WTC11 (cell line): ENCODE results near the gene SAFB. TPM values are rescaled to one million over a fixed set of nuclear protein-coding genes. Genes with fewer than 3 reads are reported as not detected.
A peak's percentile ranks its signal among the peaks of the same experiment; 100 is the strongest.

Experiments
- ATF1 ChIP-seq: sonication (generic); formaldehyde crosslinking; IDR thresholded peaks from 2 replicates; pipeline ENCODE4 v1.8.1; 2023; ENCODE audit warnings: mild to moderate bottlenecking, moderate library complexity, missing genetic modification reagents
- ESRRA ChIP-seq: sonication (generic); formaldehyde crosslinking; IDR thresholded peaks from 2 replicates; pipeline ENCODE4 v1.8.1; 2022; ENCODE audit warnings: mild to moderate bottlenecking, missing genetic modification reagents, borderline replicate concordance
- ETV6 ChIP-seq: sonication (generic); formaldehyde crosslinking; IDR thresholded peaks from 2 replicates; pipeline ENCODE4 v1.8.1; 2022; ENCODE audit warnings: mild to moderate bottlenecking, missing genetic modification reagents
- FOXJ3 ChIP-seq: sonication (generic); formaldehyde crosslinking; IDR thresholded peaks from 2 replicates; pipeline ENCODE4 v1.9.0; 2021; ENCODE audit warnings: missing genetic modification reagents, mild to moderate bottlenecking, borderline replicate concordance
- FOXK1 ChIP-seq: sonication (generic); formaldehyde crosslinking; IDR thresholded peaks from 2 replicates; pipeline ENCODE4 v1.8.0; 2022; ENCODE audit warnings: mild to moderate bottlenecking, moderate library complexity, missing genetic modification reagents
- GRHL2 ChIP-seq: fragments of 250-450 bp; sonication (Bioruptor Pico); IDR thresholded peaks from 2 replicates; pipeline ENCODE4 v1.8.0; 2022; ENCODE audit warnings: mild to moderate bottlenecking, moderate library complexity; ENCODE audit not compliant: insufficient replicate concordance, severe bottlenecking
- IRF2 ChIP-seq: sonication (generic); formaldehyde crosslinking; IDR thresholded peaks from 2 replicates; pipeline ENCODE4 v1.8.0; 2022; ENCODE audit warnings: low read depth, missing genetic modification reagents, borderline replicate concordance
- MYBL2 ChIP-seq: sonication (generic); formaldehyde crosslinking; IDR thresholded peaks from 2 replicates; pipeline ENCODE4 v1.8.1; 2023; ENCODE audit warnings: mild to moderate bottlenecking, moderate library complexity, missing genetic modification reagents
- NFE2L1 ChIP-seq: sonication (generic); formaldehyde crosslinking; IDR thresholded peaks from 2 replicates; pipeline ENCODE4 v1.8.1; 2023; ENCODE audit warnings: missing genetic modification reagents
- OVOL2 ChIP-seq: fragments of 250-450 bp; sonication (Bioruptor Pico); IDR thresholded peaks from 2 replicates; pipeline ENCODE4 v1.9.0; 2021; ENCODE audit warnings: mild to moderate bottlenecking, borderline replicate concordance
- TCF7 ChIP-seq: sonication (generic); formaldehyde crosslinking; IDR thresholded peaks from 2 replicates; pipeline ENCODE4 v1.8.0; 2022; ENCODE audit warnings: mild to moderate bottlenecking, low read depth, missing genetic modification reagents, moderate library complexity
- TEAD1 ChIP-seq: sonication (generic); formaldehyde crosslinking; IDR thresholded peaks from 2 replicates; pipeline ENCODE4 v1.8.0; 2022; ENCODE audit warnings: mild to moderate bottlenecking, missing genetic modification reagents
- TEAD4 ChIP-seq: sonication (generic); formaldehyde crosslinking; IDR thresholded peaks from 2 replicates; pipeline ENCODE4 v1.8.0; 2022; ENCODE audit warnings: mild to moderate bottlenecking, missing genetic modification reagents
- TP53 ChIP-seq: sonication (generic); formaldehyde crosslinking; IDR thresholded peaks from 2 replicates; pipeline ENCODE4 v1.8.1; 2023; ENCODE audit warnings: mild to moderate bottlenecking, missing genetic modification reagents
- total RNA-seq: library from RNA; stranded (reverse); gene quantifications from 3 replicates; pipeline ENCODE4 v1.2.3, GENCODE V29; 2021
- TF ChIP-seq, protein P1 (sequence below): sonication (generic); formaldehyde crosslinking; IDR thresholded peaks from 2 replicates; pipeline ENCODE4 v1.8.1; 2023; ENCODE audit warnings: mild to moderate bottlenecking, missing genetic modification reagents, moderate library complexity
- TF ChIP-seq, protein P2 (sequence below): sonication (generic); formaldehyde crosslinking; IDR thresholded peaks from 2 replicates; pipeline ENCODE4 v1.8.1; 2023; ENCODE audit warnings: mild to moderate bottlenecking, moderate library complexity, missing genetic modification reagents
- TF ChIP-seq, protein P3 (sequence below): sonication (generic); formaldehyde crosslinking; IDR thresholded peaks from 2 replicates; pipeline ENCODE4 v1.8.1; 2022; ENCODE audit warnings: mild to moderate bottlenecking, moderate library complexity, missing genetic modification reagents
- TF ChIP-seq, protein P4 (sequence below): fragments of 250-450 bp; sonication (Bioruptor Pico); IDR thresholded peaks from 2 replicates; pipeline ENCODE4 v1.9.0; 2021; ENCODE audit warnings: mild to moderate bottlenecking
- TF ChIP-seq, protein P5 (sequence below): fragments of 250-450 bp; sonication (Bioruptor Pico); IDR thresholded peaks from 2 replicates; pipeline ENCODE4 v1.8.0; 2021; ENCODE audit warnings: mild to moderate bottlenecking
- TF ChIP-seq, protein P6 (sequence below): sonication (generic); formaldehyde crosslinking; IDR thresholded peaks from 2 replicates; pipeline ENCODE4 v1.8.0; 2023; ENCODE audit warnings: missing genetic modification reagents, mild to moderate bottlenecking, borderline replicate concordance
- TF ChIP-seq, protein P7 (sequence below): sonication (generic); formaldehyde crosslinking; IDR thresholded peaks from 2 replicates; pipeline ENCODE4 v1.8.1; 2023; ENCODE audit warnings: mild to moderate bottlenecking, missing genetic modification reagents
- TF ChIP-seq, protein P8 (sequence below): sonication (generic); formaldehyde crosslinking; IDR thresholded peaks from 2 replicates; pipeline ENCODE4 v1.8.1; 2022; ENCODE audit warnings: low read depth, mild to moderate bottlenecking, moderate library complexity, missing genetic modification reagents, borderline replicate concordance

Gene SAFB
- total RNA-seq, 1 experiment from 2014 or later: 141 TPM

DNA sequence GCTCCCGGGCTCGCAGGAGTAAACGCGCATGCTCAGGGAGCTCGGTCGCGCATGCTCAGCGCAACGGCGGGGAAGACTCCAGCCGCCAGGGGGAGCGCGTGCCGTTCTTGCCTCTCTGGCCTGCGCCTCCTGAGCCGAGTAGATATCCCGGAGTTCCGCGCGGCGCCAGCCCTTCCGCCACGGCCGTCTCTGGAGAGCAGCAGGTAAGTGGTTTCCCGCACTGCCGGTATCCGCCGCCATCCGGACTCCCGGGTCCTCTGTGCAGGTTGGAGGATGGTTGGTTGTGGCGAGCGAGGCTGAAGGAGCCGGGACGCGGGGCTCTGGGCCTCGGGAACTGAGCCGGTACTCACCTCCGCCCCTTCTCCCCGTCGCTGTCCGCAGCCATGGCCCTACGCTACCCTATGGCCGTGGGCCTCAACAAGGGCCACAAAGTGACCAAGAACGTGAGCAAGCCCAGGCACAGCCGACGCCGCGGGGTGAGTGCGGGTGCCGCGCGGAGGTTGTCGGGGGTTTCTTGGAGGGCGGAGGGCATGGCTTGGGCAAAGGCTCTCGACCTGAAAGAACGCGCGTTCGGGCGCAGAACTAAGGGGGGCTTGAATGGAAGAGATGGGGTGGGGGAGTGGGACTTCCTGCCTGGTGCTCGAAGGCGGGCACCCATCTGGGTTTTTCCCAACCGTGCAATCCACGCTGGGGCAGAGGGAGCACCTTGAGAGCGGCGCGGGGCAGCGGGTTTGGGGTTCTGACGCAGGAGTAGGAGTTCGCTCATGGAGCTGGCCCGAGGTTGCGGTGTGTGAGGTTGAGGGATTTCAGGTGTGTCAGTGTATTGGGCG, 67.5 kb downstream of the SAFB start, which contains the start of gene RPL36 (continued):
- TF ChIP-seq ETV6 (peak; percentile 86), TEAD1 (CRISPR knock-in tag) (peak; percentile 82; the same call in 1 of the 2 replicates), OVOL2 (CRISPR knock-in tag) (no peak), NFE2L1 (CRISPR knock-in tag) (peak; percentile 61; the same call in 1 of the 2 replicates), TEAD4 (peak; percentile 61; the same call in 1 of the 2 replicates), MYBL2 (CRISPR knock-in tag) (peak; percentile 76; the same call in 1 of the 2 replicates), FOXJ3 (CRISPR knock-in tag) (no peak), GRHL2 (CRISPR knock-in tag) (no peak), TCF7 (CRISPR knock-in tag) (peak; percentile 74; the same call in 1 of the 2 replicates), ESRRA (CRISPR knock-in tag) (peak; percentile 48; the same call in 1 of the 2 replicates), TP53 (CRISPR knock-in tag) (0 out of 2 replicates have a peak, but pooled peaks have one; percentile 9), IRF2 (CRISPR knock-in tag) (peak; percentile 46; the same call in 1 of the 2 replicates), ATF1 (CRISPR knock-in tag) (peak; percentile 66; the same call in 1 of the 2 replicates), FOXK1 (CRISPR knock-in tag) (peak; percentile 70; the same call in 1 of the 2 replicates)
- TF ChIP-seq, protein P1, sequence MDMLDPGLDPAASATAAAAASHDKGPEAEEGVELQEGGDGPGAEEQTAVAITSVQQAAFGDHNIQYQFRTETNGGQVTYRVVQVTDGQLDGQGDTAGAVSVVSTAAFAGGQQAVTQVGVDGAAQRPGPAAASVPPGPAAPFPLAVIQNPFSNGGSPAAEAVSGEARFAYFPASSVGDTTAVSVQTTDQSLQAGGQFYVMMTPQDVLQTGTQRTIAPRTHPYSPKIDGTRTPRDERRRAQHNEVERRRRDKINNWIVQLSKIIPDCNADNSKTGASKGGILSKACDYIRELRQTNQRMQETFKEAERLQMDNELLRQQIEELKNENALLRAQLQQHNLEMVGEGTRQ (CRISPR knock-in tag): 0 out of 2 replicates have a peak, but pooled peaks have one; percentile 26
- TF ChIP-seq, protein P2, sequence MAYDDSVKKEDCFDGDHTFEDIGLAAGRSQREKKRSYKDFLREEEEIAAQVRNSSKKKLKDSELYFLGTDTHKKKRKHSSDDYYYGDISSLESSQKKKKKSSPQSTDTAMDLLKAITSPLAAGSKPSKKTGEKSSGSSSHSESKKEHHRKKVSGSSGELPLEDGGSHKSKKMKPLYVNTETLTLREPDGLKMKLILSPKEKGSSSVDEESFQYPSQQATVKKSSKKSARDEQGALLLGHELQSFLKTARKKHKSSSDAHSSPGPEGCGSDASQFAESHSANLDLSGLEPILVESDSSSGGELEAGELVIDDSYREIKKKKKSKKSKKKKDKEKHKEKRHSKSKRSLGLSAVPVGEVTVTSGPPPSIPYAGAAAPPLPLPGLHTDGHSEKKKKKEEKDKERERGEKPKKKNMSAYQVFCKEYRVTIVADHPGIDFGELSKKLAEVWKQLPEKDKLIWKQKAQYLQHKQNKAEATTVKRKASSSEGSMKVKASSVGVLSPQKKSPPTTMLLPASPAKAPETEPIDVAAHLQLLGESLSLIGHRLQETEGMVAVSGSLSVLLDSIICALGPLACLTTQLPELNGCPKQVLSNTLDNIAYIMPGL (CRISPR knock-in tag): peak; percentile 98
- TF ChIP-seq, protein P3, sequence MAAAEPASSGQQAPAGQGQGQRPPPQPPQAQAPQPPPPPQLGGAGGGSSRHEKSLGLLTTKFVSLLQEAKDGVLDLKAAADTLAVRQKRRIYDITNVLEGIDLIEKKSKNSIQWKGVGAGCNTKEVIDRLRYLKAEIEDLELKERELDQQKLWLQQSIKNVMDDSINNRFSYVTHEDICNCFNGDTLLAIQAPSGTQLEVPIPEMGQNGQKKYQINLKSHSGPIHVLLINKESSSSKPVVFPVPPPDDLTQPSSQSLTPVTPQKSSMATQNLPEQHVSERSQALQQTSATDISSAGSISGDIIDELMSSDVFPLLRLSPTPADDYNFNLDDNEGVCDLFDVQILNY (CRISPR knock-in tag): peak; percentile 94
- TF ChIP-seq, protein P4, sequence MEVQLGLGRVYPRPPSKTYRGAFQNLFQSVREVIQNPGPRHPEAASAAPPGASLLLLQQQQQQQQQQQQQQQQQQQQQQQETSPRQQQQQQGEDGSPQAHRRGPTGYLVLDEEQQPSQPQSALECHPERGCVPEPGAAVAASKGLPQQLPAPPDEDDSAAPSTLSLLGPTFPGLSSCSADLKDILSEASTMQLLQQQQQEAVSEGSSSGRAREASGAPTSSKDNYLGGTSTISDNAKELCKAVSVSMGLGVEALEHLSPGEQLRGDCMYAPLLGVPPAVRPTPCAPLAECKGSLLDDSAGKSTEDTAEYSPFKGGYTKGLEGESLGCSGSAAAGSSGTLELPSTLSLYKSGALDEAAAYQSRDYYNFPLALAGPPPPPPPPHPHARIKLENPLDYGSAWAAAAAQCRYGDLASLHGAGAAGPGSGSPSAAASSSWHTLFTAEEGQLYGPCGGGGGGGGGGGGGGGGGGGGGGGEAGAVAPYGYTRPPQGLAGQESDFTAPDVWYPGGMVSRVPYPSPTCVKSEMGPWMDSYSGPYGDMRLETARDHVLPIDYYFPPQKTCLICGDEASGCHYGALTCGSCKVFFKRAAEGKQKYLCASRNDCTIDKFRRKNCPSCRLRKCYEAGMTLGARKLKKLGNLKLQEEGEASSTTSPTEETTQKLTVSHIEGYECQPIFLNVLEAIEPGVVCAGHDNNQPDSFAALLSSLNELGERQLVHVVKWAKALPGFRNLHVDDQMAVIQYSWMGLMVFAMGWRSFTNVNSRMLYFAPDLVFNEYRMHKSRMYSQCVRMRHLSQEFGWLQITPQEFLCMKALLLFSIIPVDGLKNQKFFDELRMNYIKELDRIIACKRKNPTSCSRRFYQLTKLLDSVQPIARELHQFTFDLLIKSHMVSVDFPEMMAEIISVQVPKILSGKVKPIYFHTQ: no peak
- TF ChIP-seq, protein P5, sequence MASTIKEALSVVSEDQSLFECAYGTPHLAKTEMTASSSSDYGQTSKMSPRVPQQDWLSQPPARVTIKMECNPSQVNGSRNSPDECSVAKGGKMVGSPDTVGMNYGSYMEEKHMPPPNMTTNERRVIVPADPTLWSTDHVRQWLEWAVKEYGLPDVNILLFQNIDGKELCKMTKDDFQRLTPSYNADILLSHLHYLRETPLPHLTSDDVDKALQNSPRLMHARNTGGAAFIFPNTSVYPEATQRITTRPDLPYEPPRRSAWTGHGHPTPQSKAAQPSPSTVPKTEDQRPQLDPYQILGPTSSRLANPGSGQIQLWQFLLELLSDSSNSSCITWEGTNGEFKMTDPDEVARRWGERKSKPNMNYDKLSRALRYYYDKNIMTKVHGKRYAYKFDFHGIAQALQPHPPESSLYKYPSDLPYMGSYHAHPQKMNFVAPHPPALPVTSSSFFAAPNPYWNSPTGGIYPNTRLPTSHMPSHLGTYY (CRISPR knock-in tag): 0 out of 2 replicates have a peak, but pooled peaks have one; percentile 43
- TF ChIP-seq, protein P6, sequence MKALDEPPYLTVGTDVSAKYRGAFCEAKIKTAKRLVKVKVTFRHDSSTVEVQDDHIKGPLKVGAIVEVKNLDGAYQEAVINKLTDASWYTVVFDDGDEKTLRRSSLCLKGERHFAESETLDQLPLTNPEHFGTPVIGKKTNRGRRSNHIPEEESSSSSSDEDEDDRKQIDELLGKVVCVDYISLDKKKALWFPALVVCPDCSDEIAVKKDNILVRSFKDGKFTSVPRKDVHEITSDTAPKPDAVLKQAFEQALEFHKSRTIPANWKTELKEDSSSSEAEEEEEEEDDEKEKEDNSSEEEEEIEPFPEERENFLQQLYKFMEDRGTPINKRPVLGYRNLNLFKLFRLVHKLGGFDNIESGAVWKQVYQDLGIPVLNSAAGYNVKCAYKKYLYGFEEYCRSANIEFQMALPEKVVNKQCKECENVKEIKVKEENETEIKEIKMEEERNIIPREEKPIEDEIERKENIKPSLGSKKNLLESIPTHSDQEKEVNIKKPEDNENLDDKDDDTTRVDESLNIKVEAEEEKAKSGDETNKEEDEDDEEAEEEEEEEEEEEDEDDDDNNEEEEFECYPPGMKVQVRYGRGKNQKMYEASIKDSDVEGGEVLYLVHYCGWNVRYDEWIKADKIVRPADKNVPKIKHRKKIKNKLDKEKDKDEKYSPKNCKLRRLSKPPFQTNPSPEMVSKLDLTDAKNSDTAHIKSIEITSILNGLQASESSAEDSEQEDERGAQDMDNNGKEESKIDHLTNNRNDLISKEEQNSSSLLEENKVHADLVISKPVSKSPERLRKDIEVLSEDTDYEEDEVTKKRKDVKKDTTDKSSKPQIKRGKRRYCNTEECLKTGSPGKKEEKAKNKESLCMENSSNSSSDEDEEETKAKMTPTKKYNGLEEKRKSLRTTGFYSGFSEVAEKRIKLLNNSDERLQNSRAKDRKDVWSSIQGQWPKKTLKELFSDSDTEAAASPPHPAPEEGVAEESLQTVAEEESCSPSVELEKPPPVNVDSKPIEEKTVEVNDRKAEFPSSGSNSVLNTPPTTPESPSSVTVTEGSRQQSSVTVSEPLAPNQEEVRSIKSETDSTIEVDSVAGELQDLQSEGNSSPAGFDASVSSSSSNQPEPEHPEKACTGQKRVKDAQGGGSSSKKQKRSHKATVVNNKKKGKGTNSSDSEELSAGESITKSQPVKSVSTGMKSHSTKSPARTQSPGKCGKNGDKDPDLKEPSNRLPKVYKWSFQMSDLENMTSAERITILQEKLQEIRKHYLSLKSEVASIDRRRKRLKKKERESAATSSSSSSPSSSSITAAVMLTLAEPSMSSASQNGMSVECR (CRISPR knock-in tag): peak; percentile 82
- TF ChIP-seq, protein P7, sequence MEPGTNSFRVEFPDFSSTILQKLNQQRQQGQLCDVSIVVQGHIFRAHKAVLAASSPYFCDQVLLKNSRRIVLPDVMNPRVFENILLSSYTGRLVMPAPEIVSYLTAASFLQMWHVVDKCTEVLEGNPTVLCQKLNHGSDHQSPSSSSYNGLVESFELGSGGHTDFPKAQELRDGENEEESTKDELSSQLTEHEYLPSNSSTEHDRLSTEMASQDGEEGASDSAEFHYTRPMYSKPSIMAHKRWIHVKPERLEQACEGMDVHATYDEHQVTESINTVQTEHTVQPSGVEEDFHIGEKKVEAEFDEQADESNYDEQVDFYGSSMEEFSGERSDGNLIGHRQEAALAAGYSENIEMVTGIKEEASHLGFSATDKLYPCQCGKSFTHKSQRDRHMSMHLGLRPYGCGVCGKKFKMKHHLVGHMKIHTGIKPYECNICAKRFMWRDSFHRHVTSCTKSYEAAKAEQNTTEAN (CRISPR knock-in tag): peak; percentile 94
- TF ChIP-seq, protein P8, sequence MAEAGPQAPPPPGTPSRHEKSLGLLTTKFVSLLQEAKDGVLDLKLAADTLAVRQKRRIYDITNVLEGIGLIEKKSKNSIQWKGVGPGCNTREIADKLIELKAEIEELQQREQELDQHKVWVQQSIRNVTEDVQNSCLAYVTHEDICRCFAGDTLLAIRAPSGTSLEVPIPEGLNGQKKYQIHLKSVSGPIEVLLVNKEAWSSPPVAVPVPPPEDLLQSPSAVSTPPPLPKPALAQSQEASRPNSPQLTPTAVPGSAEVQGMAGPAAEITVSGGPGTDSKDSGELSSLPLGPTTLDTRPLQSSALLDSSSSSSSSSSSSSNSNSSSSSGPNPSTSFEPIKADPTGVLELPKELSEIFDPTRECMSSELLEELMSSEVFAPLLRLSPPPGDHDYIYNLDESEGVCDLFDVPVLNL (CRISPR knock-in tag): peak; percentile 76; the same call in 1 of the 2 replicates
